NCI-H1105 (cell line): Measurements from ENCODE around the gene BEAN1.

ENCODE experiments used
- DNase-seq: peaks from one replicate; lab custom pipeline; 2025; lab: John Stamatoyannopoulos, UW

Gene BEAN1

GRCh38 chr16:66395806-66396555 is 31.1 kb upstream of the BEAN1 start:
- no peak for DNase-seq

- no peak for DNase-seq
These were observed 29.2 kb upstream of the BEAN1 start for GRCh38 chr16:66397736-66398433.

DNA sequence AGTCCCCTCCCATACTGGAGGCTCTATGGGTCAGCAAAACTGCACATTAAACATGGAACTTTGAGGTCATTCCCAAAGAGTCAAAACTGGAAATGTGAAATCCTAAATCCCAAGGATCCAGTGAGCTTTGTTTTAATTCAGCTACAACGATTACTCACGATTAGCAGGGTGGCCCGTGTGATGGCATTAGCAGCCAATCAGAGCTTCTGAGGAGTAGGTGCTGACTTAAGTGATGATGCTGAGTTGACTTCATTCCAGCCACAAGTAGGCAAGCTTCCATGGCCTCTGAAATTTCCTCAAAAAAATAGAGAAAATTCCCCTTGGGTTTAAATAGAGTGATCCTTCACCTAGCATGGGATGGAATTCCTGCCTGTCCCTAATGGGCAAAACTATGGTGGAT is 28.1 kb upstream of the BEAN1 start:
- DNase-seq, result no peak

DNA sequence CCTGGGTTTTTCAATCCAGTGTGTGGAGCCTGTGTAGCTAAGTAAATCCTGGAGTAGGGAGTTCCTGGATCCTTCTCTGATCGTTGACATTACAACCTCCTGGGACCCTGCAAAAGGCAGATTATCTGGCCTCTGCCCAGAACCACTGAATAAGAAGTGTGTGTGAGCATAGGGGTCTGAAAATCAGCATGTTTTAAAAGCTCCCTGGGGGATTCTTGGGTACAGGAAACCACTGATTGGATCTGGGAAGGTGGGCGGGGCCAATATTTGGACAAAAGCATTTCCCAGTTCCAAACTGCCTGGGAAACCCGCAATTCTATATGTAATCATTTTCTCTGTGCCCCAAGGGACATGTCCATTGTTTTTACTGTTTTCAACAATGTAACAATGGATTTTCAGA is 27.2 kb upstream of the BEAN1 start:
- peak; percentile 3 for DNase-seq

- DNase-seq, result no peak
These were observed 26.4 kb upstream of the BEAN1 start for GRCh38 chr16:66400503-66401380.

GRCh38 chr16:66401610-66402009 is 25.5 kb upstream of the BEAN1 start:
- no peak for DNase-seq

- DNase-seq, result no peak
These were observed 24.9 kb upstream of the BEAN1 start for GRCh38 chr16:66402166-66402565.

DNA sequence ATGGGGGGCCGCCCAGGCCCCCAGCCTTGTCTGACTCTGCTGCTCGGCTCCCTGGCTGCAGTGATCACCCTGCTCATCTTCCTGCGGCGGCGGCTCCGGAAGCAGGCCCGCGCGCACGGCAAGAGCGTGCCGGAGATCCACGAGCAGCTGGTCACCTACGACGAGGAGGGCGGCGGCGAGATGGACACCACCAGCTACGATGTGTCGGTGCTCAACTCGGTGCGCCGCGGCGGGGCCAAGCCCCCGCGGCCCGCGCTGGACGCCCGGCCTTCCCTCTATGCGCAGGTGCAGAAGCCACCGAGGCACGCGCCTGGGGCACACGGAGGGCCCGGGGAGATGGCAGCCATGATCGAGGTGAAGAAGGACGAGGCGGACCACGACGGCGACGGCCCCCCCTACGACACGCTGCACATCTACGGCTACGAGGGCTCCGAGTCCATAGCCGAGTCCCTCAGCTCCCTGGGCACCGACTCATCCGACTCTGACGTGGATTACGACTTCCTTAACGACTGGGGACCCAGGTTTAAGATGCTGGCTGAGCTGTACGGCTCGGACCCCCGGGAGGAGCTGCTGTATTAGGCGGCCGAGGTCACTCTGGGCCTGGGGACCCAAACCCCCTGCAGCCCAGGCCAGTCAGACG is 24.4 kb upstream of the BEAN1 start:
- no peak for DNase-seq

DNA sequence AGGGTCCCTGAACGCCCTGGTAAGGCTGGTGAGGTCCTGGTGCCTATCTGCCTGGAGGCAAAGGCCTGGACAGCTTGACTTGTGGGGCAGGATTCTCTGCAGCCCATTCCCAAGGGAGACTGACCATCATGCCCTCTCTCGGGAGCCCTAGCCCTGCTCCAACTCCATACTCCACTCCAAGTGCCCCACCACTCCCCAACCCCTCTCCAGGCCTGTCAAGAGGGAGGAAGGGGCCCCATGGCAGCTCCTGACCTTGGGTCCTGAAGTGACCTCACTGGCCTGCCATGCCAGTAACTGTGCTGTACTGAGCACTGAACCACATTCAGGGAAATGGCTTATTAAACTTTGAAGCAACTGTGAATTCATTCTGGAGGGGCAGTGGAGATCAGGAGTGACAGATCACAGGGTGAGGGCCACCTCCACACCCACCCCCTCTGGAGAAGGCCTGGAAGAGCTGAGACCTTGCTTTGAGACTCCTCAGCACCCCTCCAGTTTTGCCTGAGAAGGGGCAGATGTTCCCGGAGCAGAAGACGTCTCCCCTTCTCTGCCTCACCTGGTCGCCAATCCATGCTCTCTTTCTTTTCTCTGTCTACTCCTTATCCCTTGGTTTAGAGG is 23.5 kb upstream of the BEAN1 start:
- DNase-seq, result no peak

DNA sequence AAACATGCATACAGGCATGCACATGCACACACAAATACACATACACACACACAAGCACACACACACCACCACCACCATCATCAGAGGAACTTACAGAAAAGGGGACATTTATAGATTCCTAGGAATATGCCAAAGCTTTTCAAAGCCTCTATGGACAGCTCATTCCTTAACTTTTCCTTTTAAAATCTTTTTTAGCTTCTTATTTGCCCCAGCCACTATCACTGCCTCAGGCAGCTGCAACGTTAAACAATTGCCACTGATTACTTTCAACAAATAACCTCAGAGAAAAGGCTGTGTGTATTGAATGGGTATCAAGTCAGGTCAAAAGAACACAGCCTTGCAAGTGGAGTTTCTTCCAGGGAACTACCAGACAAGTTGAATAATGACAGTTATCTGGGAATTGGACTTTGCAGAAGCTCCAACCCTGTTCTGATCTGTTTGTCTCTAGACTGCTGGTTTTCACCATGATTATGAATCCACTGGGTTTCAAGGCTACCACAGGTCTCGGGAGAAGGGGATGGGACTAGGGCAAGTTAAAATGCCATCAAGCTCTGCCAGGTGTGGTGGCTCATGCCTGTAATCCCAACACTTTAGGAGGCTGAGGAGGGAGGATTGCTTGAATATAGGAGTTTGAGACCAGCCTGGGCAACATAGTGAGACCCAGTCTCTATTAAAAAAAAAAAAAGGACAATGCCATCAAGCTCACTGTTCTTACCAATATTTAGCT is 21.9 kb upstream of the BEAN1 start:
- DNase-seq, result no peak

DNA sequence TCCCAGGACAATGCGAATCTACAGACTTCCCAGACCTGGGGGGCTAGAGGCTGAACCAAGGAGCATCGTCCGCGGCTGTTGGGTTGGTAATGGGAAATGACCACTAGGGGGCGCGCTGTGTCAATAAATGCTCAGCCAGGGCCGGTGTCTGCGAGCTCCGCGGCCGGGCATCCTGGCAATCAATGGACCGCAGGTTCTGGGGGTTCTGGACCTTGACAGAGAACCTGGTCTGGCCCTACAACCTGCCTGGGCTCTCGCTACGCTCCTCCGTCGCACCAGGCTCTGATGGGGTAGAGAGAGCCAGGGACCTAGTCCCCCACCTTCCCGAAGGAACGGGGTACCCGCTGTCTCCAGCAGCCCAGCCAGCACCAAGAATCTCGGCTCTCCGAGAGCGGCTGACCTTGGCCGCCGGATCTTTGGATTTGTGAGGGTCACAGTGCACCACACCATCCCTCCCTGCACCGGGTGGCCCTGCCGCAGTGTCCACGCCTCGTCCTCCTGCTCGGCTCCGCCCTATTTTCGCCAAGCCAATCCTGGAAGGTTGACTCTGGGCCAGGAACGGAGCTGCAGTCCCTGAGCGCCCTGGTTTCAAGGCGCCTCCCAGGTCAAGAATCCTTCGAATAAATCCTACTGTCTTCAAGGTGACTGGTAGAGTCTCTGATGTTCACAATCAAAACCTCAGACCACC is 20.4 kb upstream of the BEAN1 start:
- no peak for DNase-seq

DNA sequence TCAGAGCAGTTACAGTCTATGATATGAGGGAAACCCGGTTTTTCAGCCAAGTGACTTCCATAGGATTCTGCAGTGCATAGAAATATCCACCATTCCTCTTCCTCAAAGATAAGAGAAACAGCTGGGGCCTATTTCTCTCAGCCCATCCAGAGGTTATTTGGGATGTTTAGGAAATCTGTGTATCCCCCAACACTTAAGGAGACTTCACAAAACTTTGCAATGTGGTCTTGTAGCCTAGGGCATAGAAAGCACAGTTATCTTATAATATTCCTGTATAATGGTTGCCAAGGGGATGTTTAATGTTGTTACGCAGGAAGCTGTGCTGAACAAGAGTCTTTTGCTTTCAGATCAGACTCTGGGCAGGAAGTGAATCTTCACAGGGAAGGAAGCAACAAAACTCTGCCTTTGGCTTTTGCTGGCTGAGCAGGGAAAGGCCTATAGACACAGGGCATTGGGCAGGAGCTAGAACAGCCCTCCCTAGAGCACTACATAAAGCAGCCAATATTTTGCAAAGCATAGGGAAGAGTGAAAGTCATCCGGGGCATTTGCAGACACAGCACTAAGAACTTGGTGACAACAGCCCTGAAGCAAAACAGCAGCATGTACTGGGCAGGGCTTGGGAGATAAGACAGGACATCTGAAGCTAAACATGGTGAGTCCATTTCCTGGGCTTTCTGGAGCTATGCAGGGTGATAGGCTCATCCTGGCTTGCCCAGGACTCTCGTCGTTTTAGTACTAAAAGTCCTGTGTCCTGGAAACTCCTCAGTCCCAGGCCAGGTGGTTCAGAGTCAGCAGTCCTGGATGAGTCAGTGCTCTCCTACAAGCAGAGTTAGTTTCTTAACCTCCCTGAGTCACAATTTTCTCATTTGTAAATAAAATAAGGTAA is 18.7 kb upstream of the BEAN1 start:
- no peak for DNase-seq

DNA sequence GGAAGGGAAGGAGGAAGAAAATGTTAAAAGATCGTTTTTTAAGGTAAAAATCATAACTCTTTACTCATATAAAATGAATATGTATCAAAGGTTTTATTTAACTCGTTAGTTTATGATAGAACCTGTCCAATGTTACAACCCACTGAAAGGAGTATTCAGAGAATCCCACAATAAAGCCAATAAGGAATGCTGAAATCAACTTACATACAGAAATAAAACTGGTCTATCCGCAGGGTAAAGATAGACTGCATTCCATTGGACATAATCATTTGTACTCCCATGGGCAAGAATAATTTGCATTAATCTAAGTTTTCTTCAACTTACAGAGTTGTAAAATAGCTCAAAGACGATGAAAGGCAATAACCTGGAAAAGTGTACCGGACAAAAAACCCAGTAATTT is 17.9 kb upstream of the BEAN1 start:
- no peak for DNase-seq

GRCh38 chr16:66412182-66412581 is 14.9 kb upstream of the BEAN1 start:
- no peak for DNase-seq

DNA sequence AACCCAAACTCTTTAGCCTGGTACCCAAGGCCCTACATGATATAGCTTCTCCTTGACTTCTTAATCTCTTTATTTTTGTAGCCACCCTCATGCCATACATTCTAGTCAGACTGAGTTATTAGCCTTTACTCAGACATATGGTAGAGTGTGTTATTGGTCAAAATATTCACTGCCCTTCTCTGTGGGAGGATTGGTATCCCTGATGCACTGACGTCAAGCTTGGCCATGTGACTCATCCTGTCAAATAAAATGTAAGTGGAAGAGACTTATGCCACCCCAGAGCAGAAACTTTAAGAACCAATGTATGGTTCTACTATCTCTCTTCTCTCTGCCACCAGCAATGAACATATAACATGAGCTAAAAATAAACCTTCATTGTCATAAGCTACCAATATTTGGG is 12.2 kb upstream of the BEAN1 start:
- no peak for DNase-seq

DNA sequence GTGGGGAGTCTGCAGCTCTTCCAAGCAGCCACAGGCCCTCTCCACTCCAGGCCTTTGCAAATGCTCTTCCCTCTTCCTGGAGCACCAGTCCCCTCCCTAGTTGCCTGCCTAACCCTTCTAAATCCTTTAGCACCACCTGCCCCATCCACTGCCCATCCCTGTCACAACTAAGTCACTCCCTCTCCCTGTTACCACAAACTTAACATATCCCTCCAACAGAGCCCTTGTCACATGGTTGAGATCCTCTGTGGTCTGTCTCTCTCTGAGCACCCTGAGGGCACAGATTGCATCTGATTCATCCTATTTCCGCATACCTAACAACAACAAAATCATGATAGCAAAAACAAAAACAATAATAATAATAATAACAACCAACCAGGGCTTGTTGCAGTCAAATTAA is 11.0 kb upstream of the BEAN1 start:
- DNase-seq, result no peak

DNA sequence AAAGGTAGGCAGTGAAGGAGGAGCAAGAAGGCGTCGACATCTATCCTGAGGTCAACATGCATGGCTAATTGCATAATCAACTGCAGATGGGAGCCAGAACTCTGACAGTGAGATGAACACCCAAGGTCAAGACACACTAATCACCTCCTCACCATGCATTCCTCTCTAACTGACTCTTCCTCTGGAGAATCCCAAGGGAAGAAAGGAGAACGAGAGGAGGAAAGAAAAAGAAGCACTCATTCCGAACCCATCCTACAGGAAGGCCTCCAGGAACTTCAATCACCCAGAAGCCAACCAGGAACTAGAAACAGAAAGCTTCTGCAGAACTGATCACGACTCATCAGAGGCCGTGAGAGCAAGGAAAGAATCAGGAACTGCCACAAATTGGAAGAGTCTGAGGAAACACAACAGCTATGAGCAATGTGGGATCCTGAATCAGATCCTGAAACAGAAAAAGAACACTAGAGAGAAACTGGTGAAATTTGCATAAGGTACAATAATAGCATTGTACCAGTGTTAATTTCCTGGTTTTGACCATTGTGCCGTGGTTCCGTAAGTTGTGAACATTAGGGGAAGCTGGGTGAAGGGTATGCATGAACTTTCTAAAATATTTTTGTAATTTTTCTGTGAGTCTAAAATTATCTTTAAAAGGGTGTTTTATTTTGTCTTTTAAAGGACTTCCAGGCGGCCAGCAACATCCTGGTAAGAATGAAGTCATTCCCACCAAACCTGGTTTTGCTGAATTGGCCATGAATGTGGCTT is 10.0 kb upstream of the BEAN1 start:
- no peak for DNase-seq

- no peak for DNase-seq
These were observed 8.7 kb upstream of the BEAN1 start for GRCh38 chr16:66418165-66418962.
